ENCODE data around the gene AFG3L2. TPM values are rescaled to one million over a fixed set of nuclear protein-coding genes. Genes with fewer than 3 reads are reported as not detected.

AFG3L2 gene
- total and polyA plus RNA-seq, 2 of the 8 experiments (the other 6 are each of a cell fraction or from before 2014, with no cell fraction given) = 29.7 to 84.8 TPM

GRCh38 chr18:12325726-12326245, 51.2 kb downstream of the AFG3L2 start:
- WGBS, 2 experiments (ENCODE audit: extremely low coverage in 1 of 2, insufficient coverage in 1 of 2, insufficient read length in 1 of 2, insufficient replicate concordance in 2 of 2, low coverage in 1 of 2, low lambda C conversion rate in 2 of 2, missing lambda C conversion rate in 1 of 2) = 93% methylated on average over 29 of the region's 29 CpGs; no CpG with 5 or more reads in 1 of the 2 experiments
- H2AFZ ChIP-seq (ENCODE audit: low read length) = no peak overlapping the region
- no peak overlapping the region for H4K91ac ChIP-seq (replicated peaks; ENCODE audit: insufficient read length, low read length)
- no peaks in the 10 kb centered on the region for H3K23me2 ChIP-seq (ENCODE audit: low read depth, low read length)
- no peak overlapping the region for H2BK5ac ChIP-seq (ENCODE audit: low read depth, low read length)
- FAIRE-seq (no peak), DNase-seq (ENCODE audit: low read depth in 1 of 2, low spot score in 2 of 2) (no peak)
- H3K9ac ChIP-seq (replicated peaks in 1 of 4; ENCODE audit: extremely low read depth in 1 of 4, low read depth in 3 of 4, low read length in 3 of 4) = no peak overlapping the region
- peaks cover 6 to 14% of the 10 kb centered on the region in 2 experiments for H4K20me1 ChIP-seq (replicated peaks in 1 of 2; ENCODE audit: control insufficient read depth in 1 of 2, insufficient read depth in 2 of 2, low read length in 2 of 2)
- H3K4me2 ChIP-seq (ENCODE audit: insufficient read depth in 1 of 2, low read depth in 2 of 2, low read length in 2 of 2) = no peak overlapping the region
- H3K79me2 ChIP-seq (ENCODE audit: control insufficient read depth in 1 of 2, insufficient read depth in 2 of 2, low read length in 2 of 2) = no peaks in the 10 kb centered on the region
- no peak overlapping the region for H3K23ac ChIP-seq (ENCODE audit: insufficient read length)
- H3K14ac ChIP-seq (ENCODE audit: insufficient read length) = no peak overlapping the region
- no peak overlapping the region for H2BK120ac ChIP-seq (replicated peaks; ENCODE audit: low read depth, low read length)
- peaks cover 2 to 30% (median 26%) of the 10 kb centered on the region in 4 experiments; a peak in 6 of 8 replicates for H3K36me3 ChIP-seq (ENCODE audit: control insufficient read depth in 2 of 4, insufficient read depth in 4 of 4, low read length in 3 of 4)
- H3K56ac ChIP-seq (replicated peaks; ENCODE audit: insufficient read length, low read depth, low read length) = no peak overlapping the region
- H2BK20ac ChIP-seq (ENCODE audit: low read length) = no peak overlapping the region
- no peak overlapping the region for H4K5ac ChIP-seq (ENCODE audit: insufficient read length, low read depth, low read length)
- peak; percentile 7; the same call in 1 of the 2 replicates for TF ChIP-seq POLR2AphosphoS5 (IDR thresholded peaks at IDR 0.05; ENCODE audit: low read depth, low read length)
- TF ChIP-seq CBX5 (IDR thresholded peaks at IDR 0.05; ENCODE audit: low read depth, low read length) = no peak
- no peak overlapping the region for H4K8ac ChIP-seq (ENCODE audit: extremely low read depth, insufficient read depth, low read length)
- no peak overlapping the region for H3K4ac ChIP-seq (replicated peaks; ENCODE audit: insufficient read length, low read depth, low read length)
- ChIA-PET POLR2A (ENCODE audit: partially characterized antibody) (interaction anchor here (1.2 to 1.9 kb wide), 5 partner anchors 10 to 82 kb away, joined by 3 to 8 read pairs (median 4); partner anchors contain the start of gene PRELID3A), CTCF (ENCODE audit: partially characterized antibody) (interaction anchor here (0.6 to 2.4 kb wide), 5 partner anchors 12 to 60 kb away, joined by 3 to 7 read pairs (median 3); no protein-coding TSS in a partner anchor)
- H3K18ac ChIP-seq (ENCODE audit: extremely low read depth, low read length) = no peak overlapping the region
- H3K4me3 ChIP-seq (ENCODE audit: extremely low read depth in 1 of 4, insufficient read depth in 2 of 4, low read depth in 3 of 4, low read length in 4 of 4) = no peak overlapping the region
- H2BK15ac ChIP-seq (ENCODE audit: low read length) = no peak overlapping the region
- no peak overlapping the region; the same call in 1 of the 2 replicates for H3K27ac ChIP-seq (ENCODE audit: low read depth, low read length)
- H2BK12ac ChIP-seq (ENCODE audit: low read depth, low read length) = no peak overlapping the region
- 0 out of 2 replicates have a peak, but pooled peaks cover 2% of the 10 kb centered on the region for H3K79me1 ChIP-seq (ENCODE audit: low read depth, low read length)
- H2AK5ac ChIP-seq (ENCODE audit: low read depth, low read length) = no peak overlapping the region
- no peaks in the 10 kb centered on the region for H3K9me3 ChIP-seq (ENCODE audit: insufficient read depth in 2 of 2, low read depth in 1 of 2, low read length in 1 of 2)
- peaks cover 0 to 4% (median 2%) of the 10 kb centered on the region in 4 experiments; a peak in 2 of 7 replicates for H3K4me1 ChIP-seq (replicated peaks in 1 of 4; ENCODE audit: control insufficient read depth in 3 of 4, insufficient read depth in 4 of 4, low read length in 3 of 4)
- H3K27me3 ChIP-seq (replicated peaks in 1 of 4; ENCODE audit: control insufficient read depth in 3 of 4, extremely low read depth in 1 of 4, insufficient read depth in 3 of 4, low read length in 3 of 4) = no peaks in the 10 kb centered on the region

All from H1 (cell line).